Measurements from ENCODE around the gene EPB42.

DNA sequence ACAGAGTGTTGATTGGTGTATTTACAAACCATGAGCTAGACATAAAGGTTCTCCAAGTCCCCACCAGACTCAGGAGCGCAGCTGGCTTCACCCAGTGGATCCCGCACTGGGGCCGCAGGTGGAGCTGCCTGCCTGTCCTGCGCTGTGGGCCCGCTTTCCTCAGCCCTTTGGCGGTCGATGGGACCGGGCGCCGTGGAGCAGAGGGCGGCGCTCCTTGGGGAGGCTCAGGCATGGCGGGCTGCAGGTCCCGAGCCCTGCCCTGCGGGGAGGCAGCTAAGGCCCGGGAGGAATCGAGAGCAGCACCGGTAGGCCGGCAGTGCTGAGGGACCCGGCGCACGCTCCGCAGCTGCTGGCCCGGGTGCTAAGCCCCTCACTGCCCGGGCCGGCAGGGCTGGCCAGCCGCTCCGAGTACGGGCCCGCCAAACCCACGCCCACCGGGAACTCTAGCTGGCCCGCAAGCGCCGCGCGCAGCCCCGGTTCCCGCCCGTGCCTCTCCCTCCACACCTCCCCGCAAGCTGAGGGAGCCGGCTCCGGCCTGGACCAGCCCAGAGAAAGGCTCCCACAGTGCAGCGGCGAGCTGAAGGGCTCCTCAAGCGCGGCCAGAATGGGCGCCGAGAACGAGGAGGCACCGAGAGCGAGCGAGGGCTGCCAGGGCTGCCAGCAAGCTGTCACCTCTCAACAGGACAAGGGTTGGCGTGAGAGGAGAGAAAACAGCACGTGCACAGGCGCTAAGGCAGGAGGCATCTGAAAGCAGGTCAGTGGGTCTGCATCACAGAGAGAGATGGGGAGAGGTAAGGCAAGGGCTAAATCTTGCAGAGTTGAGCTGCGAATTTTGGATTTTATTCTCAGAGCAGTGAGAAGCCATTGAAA, 5.9 kb upstream of the EPB42 start:
- TF ChIP-seq EP300 (IDR thresholded peaks at IDR 0.05): no peak
- TF ChIP-seq, protein P1, sequence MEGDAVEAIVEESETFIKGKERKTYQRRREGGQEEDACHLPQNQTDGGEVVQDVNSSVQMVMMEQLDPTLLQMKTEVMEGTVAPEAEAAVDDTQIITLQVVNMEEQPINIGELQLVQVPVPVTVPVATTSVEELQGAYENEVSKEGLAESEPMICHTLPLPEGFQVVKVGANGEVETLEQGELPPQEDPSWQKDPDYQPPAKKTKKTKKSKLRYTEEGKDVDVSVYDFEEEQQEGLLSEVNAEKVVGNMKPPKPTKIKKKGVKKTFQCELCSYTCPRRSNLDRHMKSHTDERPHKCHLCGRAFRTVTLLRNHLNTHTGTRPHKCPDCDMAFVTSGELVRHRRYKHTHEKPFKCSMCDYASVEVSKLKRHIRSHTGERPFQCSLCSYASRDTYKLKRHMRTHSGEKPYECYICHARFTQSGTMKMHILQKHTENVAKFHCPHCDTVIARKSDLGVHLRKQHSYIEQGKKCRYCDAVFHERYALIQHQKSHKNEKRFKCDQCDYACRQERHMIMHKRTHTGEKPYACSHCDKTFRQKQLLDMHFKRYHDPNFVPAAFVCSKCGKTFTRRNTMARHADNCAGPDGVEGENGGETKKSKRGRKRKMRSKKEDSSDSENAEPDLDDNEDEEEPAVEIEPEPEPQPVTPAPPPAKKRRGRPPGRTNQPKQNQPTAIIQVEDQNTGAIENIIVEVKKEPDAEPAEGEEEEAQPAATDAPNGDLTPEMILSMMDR (IDR thresholded peaks at IDR 0.05): no peak
- no peak for TF ChIP-seq POLR2A (IDR thresholded peaks at IDR 0.05)
